GM12873 (cell line): ENCODE measurements around the gene KRT36.

Experiments
- TF ChIP-seq, protein P1 (sequence below): IDR thresholded peaks from 2 replicates; pipeline ENCODE4 v1.5.1; 2012; ENCODE audit warnings: low read depth, mild to moderate bottlenecking, moderate library complexity, low read length, control low read depth; ENCODE audit not compliant: insufficient read depth; ENCODE audit errors: missing control alignments

KRT36 gene

DNA sequence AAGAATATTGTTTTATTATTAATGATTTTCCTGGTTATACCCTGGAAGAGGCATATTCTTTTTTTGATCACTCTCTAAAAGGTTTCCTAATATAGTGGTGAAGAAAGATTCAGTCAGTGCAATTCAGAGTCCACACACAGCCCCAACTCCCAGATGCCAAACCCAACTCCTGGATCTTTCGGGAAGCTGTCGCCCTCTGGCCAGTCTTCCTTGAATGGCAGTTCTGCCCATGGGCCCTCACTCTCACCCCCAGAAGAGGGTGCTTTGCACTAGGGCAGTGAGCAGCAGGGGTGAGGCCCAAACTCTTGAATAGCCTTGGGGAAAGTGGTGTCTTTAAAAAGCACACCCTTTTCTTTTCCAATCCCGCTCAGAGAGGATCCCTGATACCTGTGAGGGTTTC lies 33.5 kb downstream of the KRT36 start:
- TF ChIP-seq, protein P1, sequence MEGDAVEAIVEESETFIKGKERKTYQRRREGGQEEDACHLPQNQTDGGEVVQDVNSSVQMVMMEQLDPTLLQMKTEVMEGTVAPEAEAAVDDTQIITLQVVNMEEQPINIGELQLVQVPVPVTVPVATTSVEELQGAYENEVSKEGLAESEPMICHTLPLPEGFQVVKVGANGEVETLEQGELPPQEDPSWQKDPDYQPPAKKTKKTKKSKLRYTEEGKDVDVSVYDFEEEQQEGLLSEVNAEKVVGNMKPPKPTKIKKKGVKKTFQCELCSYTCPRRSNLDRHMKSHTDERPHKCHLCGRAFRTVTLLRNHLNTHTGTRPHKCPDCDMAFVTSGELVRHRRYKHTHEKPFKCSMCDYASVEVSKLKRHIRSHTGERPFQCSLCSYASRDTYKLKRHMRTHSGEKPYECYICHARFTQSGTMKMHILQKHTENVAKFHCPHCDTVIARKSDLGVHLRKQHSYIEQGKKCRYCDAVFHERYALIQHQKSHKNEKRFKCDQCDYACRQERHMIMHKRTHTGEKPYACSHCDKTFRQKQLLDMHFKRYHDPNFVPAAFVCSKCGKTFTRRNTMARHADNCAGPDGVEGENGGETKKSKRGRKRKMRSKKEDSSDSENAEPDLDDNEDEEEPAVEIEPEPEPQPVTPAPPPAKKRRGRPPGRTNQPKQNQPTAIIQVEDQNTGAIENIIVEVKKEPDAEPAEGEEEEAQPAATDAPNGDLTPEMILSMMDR = no peak

DNA sequence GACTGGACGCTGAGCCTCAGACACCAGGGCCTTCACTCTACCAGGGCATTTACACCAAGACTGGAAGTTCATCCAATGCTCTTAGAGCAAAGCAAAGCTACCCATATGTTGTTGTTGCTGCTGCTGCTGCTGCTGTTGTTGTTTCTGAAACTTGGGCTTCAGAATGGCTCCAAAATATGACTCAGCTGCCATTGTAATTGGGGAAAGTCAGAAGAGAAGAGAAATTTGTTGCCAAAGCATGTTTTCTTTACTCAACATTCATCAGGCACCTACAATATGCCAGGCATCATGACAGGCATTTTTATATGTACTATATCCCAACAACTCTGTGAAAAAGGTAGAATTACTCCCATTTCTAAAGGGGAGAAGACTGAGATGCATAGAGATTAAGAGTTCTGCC lies 34.5 kb downstream of the KRT36 start:
- TF ChIP-seq, protein P1 = no peak

DNA sequence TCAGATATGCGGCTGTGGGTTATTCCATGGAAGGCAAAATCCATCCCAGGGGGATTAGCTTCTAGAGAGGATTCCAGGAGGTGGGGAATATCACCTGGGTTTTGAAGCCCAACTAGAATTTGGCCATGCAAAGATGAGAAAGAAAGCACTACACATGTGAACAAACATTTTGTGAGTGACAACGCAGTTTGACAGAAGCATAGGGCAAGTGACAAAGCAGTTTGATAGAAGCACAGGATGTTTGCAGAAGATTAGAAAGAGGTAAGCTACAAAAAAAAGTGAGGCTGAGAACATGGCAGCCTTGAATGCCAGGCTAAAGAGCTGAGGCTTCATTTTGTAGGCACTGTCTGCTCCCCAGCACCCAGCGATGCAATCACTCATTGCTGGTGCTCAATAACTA lies 36.6 kb downstream of the KRT36 start:
- TF ChIP-seq, protein P1 = no peak

DNA sequence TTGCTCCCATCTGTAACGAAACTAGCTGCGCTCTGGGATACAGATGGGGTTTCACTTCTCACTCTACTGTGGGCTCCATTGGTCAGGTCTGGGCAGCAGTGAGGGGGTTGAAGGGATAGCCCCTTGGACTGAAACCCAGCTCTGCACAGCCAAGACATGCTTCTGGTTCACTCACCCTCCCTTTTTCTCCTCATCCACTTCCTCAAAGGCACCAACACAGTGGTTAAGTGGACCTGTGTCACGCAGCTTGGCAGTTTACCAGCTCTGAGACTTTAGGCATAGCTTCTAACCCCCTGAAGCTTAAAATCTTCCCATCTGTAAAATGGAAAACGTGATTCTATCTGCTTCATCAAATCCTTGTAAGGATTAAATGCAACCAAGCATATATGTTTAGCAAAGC lies 37.4 kb downstream of the KRT36 start:
- TF ChIP-seq, protein P1 = no peak

- TF ChIP-seq, protein P1 = no peak
Measured at GRCh38 chr17:41451154-41451728, 38.5 kb downstream of the KRT36 start.

DNA sequence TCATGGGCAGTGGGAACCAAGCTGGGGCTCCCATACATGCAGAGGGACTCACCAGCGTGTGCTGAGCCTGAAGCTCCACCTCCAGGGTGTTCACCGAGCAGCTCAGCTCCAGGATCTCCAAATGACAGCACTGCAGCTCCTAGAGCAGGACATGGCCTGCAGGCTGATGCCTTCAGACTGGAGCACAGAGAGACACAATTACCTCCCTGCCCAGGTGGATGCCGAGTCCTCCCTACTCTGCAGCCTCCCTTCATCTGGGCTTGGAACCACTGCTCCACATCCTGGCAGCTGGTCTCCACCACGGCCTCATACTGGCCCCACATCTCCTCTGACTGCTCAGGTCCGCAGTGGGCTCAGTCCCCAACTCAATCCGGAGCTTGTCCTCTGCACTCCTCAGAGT lies 40.7 kb downstream of the KRT36 start:
- TF ChIP-seq, protein P1 = no peak

DNA sequence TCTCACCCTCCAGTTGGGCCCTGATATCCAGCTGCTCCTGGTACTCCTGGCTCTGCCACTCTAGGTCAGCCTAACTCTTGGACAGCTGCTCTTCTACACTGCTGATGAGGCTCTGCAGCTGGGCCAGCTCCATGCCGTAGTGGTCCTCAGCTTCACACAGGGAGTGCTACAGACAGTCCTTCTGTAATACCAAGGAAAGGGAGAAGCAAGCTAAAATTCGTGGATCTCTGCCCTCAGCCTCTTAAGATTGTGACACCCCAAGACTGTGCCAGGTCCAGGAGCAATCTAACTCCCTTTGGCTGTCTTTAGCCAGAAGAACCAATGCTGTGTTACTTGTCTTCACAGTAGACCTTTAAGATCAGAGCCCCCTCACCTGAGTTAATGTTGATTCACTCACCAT lies 41.2 kb downstream of the KRT36 start:
- TF ChIP-seq, protein P1 = no peak
